ENCODE results near the gene CFAP45.

Gene CFAP45

DNA sequence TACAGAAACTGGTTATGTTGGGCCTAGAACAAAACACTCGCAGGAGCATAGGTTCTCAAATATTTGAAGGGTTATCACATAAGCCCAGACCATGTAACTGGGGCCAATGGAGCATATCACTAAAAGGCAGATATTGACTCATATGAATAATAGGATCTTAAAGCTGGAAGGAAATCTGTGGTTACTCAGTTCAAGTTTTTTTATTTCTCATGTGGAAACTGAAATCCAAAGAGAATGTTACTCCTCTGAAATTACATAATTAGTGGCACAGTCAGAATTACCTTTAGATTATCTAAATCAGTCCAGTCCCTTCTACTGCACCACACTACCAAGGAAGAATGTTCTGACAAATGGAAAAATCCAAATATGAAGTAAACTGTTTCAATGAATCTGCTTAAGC lies 61.2 kb downstream of the CFAP45 start:
- TF ChIP-seq, protein P1, sequence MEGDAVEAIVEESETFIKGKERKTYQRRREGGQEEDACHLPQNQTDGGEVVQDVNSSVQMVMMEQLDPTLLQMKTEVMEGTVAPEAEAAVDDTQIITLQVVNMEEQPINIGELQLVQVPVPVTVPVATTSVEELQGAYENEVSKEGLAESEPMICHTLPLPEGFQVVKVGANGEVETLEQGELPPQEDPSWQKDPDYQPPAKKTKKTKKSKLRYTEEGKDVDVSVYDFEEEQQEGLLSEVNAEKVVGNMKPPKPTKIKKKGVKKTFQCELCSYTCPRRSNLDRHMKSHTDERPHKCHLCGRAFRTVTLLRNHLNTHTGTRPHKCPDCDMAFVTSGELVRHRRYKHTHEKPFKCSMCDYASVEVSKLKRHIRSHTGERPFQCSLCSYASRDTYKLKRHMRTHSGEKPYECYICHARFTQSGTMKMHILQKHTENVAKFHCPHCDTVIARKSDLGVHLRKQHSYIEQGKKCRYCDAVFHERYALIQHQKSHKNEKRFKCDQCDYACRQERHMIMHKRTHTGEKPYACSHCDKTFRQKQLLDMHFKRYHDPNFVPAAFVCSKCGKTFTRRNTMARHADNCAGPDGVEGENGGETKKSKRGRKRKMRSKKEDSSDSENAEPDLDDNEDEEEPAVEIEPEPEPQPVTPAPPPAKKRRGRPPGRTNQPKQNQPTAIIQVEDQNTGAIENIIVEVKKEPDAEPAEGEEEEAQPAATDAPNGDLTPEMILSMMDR (IDR thresholded peaks at IDR 0.05; ENCODE audit: borderline replicate concordance, insufficient read depth, low read depth, low read length): no peak
- H3K4me3 ChIP-seq (ENCODE audit: low read depth, low read length): no peak overlapping the region

DNA sequence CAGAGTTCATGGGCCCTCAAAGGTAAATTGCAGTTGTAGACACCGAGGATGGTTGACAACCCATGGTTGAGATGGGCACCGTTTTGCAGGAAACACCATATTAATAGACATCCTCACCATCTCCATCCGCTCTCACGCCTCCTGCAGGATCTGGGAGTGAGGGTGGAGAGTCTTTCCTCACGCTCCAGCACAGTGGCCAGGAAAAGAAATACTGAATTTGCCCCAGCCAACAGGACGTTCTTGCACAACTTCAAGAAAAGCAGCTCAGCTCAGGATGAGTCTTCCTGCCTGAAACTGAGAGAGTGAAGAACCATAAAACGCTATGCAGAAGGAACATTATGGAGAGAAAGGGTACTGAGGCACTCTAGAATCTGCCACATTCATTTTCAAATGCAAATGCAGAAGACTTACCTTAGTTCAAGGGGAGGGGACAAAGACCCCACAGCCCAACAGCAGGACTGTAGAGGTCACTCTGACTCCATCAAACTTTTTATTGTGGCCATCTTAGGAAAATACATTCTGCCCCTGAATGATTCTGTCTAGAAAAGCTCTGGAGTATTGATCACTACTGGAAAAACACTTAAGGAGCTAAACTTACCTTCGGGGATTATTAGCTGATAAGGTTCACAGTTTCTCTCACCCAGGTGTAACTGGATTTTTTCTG lies 64.0 kb downstream of the CFAP45 start:
- TF ChIP-seq, protein P1 (IDR thresholded peaks at IDR 0.05; ENCODE audit: borderline replicate concordance, insufficient read depth, low read depth, low read length): peak; percentile 20; the same call in 1 of the 2 replicates
- H3K4me3 ChIP-seq (ENCODE audit: low read depth, low read length): no peak overlapping the region

DNA sequence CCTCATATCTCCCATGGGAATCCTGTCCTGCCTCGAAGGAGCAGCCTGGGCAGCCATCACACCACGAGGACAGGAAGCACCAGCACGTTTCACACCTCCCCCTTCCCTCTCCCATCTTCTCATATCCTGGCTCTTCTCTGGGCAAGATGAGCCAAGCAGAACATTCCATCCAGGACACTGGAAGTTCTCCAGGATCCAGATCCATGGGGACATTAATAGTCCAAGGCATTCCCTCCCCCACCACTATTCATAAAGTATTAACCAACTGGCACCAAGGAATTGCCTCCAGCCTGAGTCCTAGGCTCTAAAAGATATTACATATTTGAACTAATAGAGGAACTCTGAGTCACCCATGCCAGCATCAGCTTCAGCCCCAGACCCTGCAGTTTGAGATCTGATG lies 64.6 kb downstream of the CFAP45 start:
- TF ChIP-seq, protein P1 (IDR thresholded peaks at IDR 0.05; ENCODE audit: borderline replicate concordance, insufficient read depth, low read depth, low read length): no peak
- H3K4me3 ChIP-seq (ENCODE audit: low read depth, low read length): no peak overlapping the region

DNA sequence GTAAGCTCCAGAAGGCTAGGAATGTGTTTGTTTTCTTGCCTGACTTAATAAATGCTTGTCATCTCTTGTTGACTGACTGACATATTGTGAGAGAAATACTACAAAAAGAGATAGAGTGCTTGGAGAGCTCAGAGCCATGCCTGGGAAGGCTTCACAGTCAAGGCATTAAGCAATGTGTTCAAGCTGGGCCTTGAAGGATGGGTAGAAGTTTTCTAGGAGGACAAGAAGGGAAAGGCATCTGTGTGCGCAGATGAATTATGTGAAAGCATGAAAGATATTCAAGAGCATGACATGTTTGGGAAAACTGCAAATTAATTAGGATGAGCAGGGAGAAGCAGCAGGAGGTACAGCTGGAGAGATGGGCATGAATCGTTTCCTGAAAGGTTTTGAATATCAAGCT lies 67.7 kb downstream of the CFAP45 start:
- TF ChIP-seq, protein P1 (IDR thresholded peaks at IDR 0.05; ENCODE audit: borderline replicate concordance, insufficient read depth, low read depth, low read length): no peak
- no peak overlapping the region for H3K4me3 ChIP-seq (ENCODE audit: low read depth, low read length)

DNA sequence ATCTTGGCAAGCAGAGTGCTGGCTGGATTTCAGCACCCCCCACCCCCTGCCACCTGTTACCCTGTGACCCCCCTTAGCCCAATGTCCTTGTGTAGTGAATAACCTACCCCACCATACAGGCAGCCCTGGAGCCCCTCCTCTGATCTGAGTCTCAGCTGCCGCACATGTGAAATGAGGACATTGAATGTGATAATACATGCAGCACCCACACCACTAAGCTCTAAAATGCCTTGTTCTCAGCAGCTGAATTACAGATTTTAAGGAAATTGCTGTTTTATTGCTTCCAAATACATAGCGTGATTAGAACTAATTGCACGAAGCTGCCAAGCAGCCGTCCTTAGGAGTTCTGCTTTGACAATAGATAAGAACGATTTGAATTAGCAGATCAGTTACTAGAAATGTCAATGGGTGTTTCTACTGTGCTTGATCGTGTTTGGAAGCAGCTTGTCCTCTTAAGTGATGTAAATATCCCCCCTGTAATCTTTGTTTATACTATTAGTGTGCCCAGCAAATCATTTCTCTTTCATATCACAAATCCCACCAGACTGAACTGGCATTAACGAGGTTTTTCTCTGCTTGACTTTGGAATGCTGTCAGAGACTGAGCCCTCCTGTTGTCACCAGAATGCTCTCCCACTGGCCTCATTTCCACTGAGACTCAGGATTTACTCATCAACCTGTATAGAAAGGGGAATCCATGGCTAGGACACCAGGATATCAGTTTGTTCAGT lies 68.4 kb downstream of the CFAP45 start:
- no peak overlapping the region for H3K4me3 ChIP-seq (ENCODE audit: low read depth, low read length)
- TF ChIP-seq, protein P1 (IDR thresholded peaks at IDR 0.05; ENCODE audit: borderline replicate concordance, insufficient read depth, low read depth, low read length): no peak

DNA sequence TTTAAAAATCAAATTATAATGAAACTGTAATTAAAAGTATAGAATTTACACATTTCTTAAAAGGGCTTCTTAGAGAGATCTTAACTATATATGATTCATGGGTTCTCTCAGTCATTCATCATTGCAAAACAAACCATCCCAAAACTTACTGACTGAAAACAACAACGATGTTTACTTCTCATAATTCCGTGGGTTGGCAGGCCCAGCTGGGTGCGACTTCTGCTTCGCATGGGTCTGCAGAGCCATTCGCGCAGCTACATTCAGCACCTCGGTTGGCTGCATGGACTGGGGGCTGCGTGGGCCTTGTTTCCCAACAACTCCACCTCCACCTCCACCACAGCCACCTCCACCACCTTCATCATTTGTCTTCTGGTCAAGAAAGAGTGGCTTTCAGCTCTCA lies 69.2 kb downstream of the CFAP45 start:
- no peak overlapping the region for H3K4me3 ChIP-seq (ENCODE audit: low read depth, low read length)
- TF ChIP-seq, protein P1 (IDR thresholded peaks at IDR 0.05; ENCODE audit: borderline replicate concordance, insufficient read depth, low read depth, low read length): no peak

All from GM12875 (cell line).